ENCODE data around the gene CD244.
"Not testable (repeated sequence)": the region's sequence is repeated elsewhere in the genome, so short reads cannot be mapped to it uniquely, and the experiment has no call there.

Gene CD244

DNA sequence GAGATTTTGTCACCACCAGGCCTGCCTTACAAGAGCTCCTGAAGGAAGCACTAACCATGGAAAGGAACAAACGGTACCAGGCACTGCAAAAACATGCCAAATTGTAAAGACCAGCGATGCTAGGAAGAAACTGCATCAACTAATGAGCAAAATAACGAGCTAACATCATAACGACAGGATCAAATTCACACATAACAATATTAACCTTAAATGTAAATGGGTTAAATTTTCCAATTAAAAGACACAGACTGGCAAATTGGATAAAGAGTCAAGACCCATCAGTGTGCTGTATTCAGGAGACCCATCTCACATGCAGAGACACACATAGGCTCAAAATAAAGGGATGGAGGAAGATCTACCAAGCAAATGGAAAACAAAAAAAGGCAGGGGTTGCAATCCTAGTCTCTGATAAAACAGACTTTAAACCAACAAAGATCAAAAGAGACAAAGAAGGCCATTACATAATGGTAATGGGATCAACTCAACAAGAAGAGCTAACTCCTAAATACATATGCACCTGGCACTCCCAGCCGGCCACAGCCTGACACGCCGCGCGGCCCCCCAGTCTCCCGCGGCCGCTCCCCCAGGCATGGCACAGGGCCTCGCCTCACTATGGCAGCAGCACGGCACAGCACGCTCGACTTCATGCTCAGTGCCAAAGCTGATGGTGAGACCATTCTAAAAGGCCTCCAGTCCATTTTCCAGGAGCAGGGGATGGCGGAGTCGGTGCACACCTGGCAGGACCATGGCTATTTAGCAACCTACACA, 31.9 kb upstream of the CD244 start:
- not testable (repeated sequence) for H3K4me3 ChIP-seq (ENCODE audit: low read depth in 1 of 5, low read length in 5 of 5)

DNA sequence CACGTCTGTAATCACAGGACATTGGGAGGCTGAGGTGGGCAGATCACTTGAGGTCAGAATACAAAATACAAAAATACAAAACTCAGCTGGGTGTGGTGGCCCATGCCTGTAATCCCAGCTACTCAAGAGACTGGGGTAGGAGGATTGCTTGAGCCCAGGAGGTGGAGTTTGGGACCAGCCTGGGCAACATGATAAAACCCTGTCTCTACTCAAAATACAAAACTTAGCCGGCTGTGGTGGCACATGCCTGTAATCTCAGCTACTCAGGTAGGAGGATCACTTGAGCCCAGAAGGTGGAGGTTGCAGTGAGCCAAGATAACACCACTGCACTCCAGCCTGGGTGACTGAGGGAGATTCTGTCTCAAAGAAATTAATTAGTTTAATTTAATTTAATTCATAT, 28.8 kb upstream of the CD244 start:
- no peak overlapping the region for H3K27ac ChIP-seq (ENCODE audit: low read depth, low read length)
- H3K9ac ChIP-seq (ENCODE audit: low read length in 5 of 5), result no peak overlapping the region
- no peaks in the 10 kb centered on the region for H3K36me3 ChIP-seq (ENCODE audit: control insufficient read depth in 5 of 5, insufficient read depth in 5 of 5, low read length in 5 of 5)

More for the DNA sequence above, 31.9 kb upstream of the CD244 start:
- H3K9ac ChIP-seq (ENCODE audit: low read length in 5 of 5); H3K4me1 ChIP-seq (ENCODE audit: control insufficient read depth in 5 of 5, insufficient read depth in 5 of 5, low read length in 5 of 5); H3K27me3 ChIP-seq (ENCODE audit: control insufficient read depth in 5 of 5, insufficient read depth in 4 of 5, low read length in 5 of 5); H3K9me3 ChIP-seq (ENCODE audit: control insufficient read depth in 5 of 5, low read length in 5 of 5); H3K36me3 ChIP-seq (ENCODE audit: control insufficient read depth in 5 of 5, insufficient read depth in 5 of 5, low read length in 5 of 5); H3K27ac ChIP-seq (ENCODE audit: low read depth, low read length): not testable (repeated sequence)

DNA sequence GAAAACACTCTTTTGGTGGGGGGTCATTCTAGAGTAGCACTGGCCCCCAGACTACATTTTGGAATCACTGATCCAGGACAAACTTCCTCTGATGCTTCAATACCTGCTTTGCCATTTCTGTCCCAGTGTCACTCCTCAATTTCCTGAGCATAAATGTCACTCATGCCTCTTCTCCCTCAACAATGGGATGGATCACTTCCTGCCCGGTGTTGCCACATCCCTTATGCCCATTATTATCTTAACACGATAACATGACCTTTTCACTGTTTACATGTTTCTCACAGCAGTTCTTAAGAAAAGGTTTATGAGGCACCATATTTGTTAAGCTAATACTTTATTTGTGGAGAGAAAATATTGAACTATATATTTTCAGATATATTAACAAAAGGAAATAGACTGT, 26.2 kb upstream of the CD244 start:
- H3K27ac ChIP-seq (ENCODE audit: low read depth, low read length), result no peak overlapping the region
- H3K4me1 ChIP-seq (ENCODE audit: control insufficient read depth in 5 of 5, insufficient read depth in 5 of 5, low read length in 5 of 5), result no peaks in the 10 kb centered on the region
- H3K4me3 ChIP-seq (ENCODE audit: low read depth in 1 of 5, low read length in 5 of 5), result no peak overlapping the region
- H3K27me3 ChIP-seq (ENCODE audit: control insufficient read depth in 5 of 5, insufficient read depth in 4 of 5, low read length in 5 of 5), result peaks cover 0 to 4% (median 0%) of the 10 kb centered on the region in 5 donors
- no peak overlapping the region for H3K9ac ChIP-seq (ENCODE audit: low read length in 5 of 5)
- peaks cover 0 to 5% (median 0%) of the 10 kb centered on the region in 5 donors for H3K9me3 ChIP-seq (ENCODE audit: control insufficient read depth in 5 of 5, low read length in 5 of 5)
- no peaks in the 10 kb centered on the region for H3K36me3 ChIP-seq (ENCODE audit: control insufficient read depth in 5 of 5, insufficient read depth in 5 of 5, low read length in 5 of 5)

More for the DNA sequence above, 28.8 kb upstream of the CD244 start:
- Histone ChIP-seq H3K27me3 (ENCODE audit: control insufficient read depth in 5 of 5, insufficient read depth in 4 of 5, low read length in 5 of 5) (peaks cover 0 to 4% (median 0%) of the 10 kb centered on the region in 5 donors), H3K9me3 (ENCODE audit: control insufficient read depth in 5 of 5, low read length in 5 of 5) (peaks cover 0 to 5% (median 4%) of the 10 kb centered on the region in 5 donors), H3K4me3 (ENCODE audit: low read depth in 1 of 5, low read length in 5 of 5) (no peak overlapping the region), H3K4me1 (ENCODE audit: control insufficient read depth in 5 of 5, insufficient read depth in 5 of 5, low read length in 5 of 5) (no peaks in the 10 kb centered on the region)

DNA sequence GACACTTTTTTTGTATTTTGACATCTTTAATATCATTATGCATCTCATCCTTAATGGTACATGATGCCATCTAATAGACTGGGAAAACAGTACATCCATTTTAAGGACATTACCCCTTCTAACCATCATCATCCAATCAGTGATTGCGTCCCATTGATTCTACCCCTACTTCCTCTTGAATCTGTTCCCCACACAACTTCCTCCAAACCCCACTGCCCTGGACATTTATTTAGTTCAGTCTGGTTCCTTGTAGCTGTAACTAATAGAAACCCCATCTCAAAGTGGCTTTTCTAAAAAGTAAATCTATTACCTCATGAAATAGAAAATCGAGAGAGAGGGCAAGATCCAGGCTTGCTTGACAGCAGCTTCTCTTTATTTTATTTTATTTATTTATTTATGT, 24.4 kb upstream of the CD244 start:
- Histone ChIP-seq H3K36me3 (ENCODE audit: control insufficient read depth in 5 of 5, insufficient read depth in 5 of 5, low read length in 5 of 5) (no peaks in the 10 kb centered on the region), H3K4me3 (ENCODE audit: low read depth in 1 of 5, low read length in 5 of 5) (no peak overlapping the region), H3K27ac (ENCODE audit: low read depth, low read length) (no peak overlapping the region), H3K9me3 (ENCODE audit: control insufficient read depth in 5 of 5, low read length in 5 of 5) (peaks cover 0 to 2% (median 0%) of the 10 kb centered on the region in 5 donors), H3K27me3 (ENCODE audit: control insufficient read depth in 5 of 5, insufficient read depth in 4 of 5, low read length in 5 of 5) (peaks cover 0 to 4% (median 0%) of the 10 kb centered on the region in 5 donors), H3K4me1 (ENCODE audit: control insufficient read depth in 5 of 5, insufficient read depth in 5 of 5, low read length in 5 of 5) (no peaks in the 10 kb centered on the region), H3K9ac (ENCODE audit: low read length in 5 of 5) (no peak overlapping the region)

DNA sequence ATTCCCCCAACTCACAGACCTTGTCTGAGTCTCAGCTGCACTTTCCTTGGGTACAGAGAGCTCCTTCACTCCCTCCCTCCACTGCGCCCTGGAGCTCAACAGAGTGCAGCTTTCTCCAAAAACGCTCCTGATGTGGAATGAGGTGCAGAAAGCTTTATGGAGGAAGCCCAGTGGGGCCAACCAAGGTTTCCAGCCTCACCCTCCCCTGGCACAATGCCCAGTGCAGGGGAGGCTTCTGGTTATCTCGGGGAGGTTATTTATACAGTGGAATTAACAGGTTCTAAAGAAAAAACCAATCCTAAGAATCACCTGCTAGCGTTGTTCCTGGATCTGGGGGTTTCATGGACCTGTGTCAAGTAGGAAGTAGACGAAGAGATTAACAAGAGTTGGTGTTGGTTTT, 22.4 kb upstream of the CD244 start, which contains the start of gene ITLN1:
ITLN1 (minus strand) TSS at position 139 of the 400 bp plus-strand sequence. CDS start 303 bp downstream, outside the sequence.
- H3K9ac ChIP-seq (ENCODE audit: low read length in 5 of 5), result no peak within 1 kb of the TSS

DNA sequence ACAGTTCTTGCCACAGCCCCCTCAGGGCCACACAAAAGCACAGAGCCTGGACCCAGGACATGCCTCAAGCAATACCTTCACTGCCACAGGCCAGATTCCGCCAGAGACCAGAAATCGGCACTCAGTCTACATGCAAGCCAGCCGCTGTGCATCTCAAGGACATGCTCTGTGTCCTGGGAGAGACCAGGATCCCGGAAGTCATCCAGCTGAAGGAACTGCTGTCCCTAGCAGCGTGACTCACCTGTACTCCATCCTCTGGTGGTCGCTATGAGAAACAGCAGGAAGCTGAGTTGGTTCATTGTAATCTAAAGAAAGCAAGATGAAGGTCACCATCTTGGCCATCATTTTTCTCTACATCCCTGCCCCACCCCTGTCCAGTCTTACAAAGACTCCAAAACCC, 21.9 kb upstream of the CD244 start:
- Histone ChIP-seq H3K27ac (ENCODE audit: low read depth, low read length) (no peak overlapping the region), H3K9me3 (ENCODE audit: control insufficient read depth in 5 of 5, low read length in 5 of 5) (no peaks in the 10 kb centered on the region), H3K36me3 (ENCODE audit: control insufficient read depth in 5 of 5, insufficient read depth in 5 of 5, low read length in 5 of 5) (no peaks in the 10 kb centered on the region), H3K4me1 (ENCODE audit: control insufficient read depth in 5 of 5, insufficient read depth in 5 of 5, low read length in 5 of 5) (no peaks in the 10 kb centered on the region), H3K9ac (ENCODE audit: low read length in 5 of 5) (no peak overlapping the region), H3K4me3 (ENCODE audit: low read depth in 1 of 5, low read length in 5 of 5) (no peak overlapping the region), H3K27me3 (ENCODE audit: control insufficient read depth in 5 of 5, insufficient read depth in 4 of 5, low read length in 5 of 5) (no peaks in the 10 kb centered on the region)

More for the DNA sequence above, 22.4 kb upstream of the CD244 start, which contains the start of gene ITLN1:
- H3K27me3 ChIP-seq (ENCODE audit: control insufficient read depth in 5 of 5, insufficient read depth in 4 of 5, low read length in 5 of 5), result peaks cover 0 to 2% (median 0%) of the 10 kb centered on the region in 5 donors
- no peak within 1 kb of the TSS for H3K27ac ChIP-seq (ENCODE audit: low read depth, low read length)
- no peaks in the 10 kb centered on the region for H3K9me3 ChIP-seq (ENCODE audit: control insufficient read depth in 5 of 5, low read length in 5 of 5)
- no peaks in the 10 kb centered on the region for H3K4me1 ChIP-seq (ENCODE audit: control insufficient read depth in 5 of 5, insufficient read depth in 5 of 5, low read length in 5 of 5)
- H3K4me3 ChIP-seq (ENCODE audit: low read depth in 1 of 5, low read length in 5 of 5), result no peak within 1 kb of the TSS
- H3K36me3 ChIP-seq (ENCODE audit: control insufficient read depth in 5 of 5, insufficient read depth in 5 of 5, low read length in 5 of 5), result no peaks in the 10 kb centered on the region

DNA sequence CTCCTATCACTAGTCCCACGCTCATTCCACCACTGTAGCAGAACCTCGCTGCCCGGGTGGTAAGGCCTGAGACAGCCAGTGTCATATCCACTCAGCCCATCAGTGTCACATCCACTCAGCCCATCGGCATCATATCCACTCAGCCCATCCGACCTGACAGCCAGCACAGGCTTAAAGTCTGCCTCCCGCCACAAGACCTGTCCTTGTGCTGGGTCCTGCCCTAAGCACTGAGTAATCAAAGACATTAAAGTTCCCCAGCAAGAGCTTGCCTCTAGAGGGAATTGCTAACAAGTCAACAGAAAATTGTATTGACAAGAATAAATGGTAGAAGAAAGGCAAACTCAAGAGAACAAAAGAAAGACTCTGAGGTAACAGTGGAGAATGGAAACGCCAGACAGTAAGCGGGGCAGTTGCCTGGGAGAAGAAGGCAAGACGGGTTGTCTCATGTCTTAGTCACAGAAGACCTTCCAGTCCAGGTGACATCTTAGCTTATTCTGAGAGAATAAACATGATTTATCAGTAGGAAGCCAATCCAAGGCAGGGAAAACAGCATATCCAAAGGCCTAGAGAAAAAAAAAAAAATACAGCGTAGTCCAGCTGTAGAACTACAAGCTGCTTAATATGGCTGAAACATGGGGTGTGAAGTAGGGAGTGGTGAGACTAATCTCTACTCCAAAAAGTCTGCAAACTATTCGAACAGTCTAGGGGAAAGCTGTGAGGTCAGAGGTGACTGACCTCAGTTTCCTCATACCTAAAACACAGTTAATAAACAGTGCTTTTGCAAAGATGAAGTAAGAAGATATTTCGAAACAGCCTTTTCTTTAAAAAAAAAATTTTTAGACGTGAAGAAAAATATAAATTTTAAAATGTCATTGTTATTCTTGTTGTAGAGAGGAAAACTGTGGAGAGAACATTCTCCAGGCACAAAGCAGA, 21.2 kb upstream of the CD244 start:
- Histone ChIP-seq H3K27ac (ENCODE audit: low read depth, low read length) (no peak overlapping the region), H3K9ac (ENCODE audit: low read length in 5 of 5) (no peak overlapping the region), H3K9me3 (ENCODE audit: control insufficient read depth in 5 of 5, low read length in 5 of 5) (no peaks in the 10 kb centered on the region), H3K27me3 (ENCODE audit: control insufficient read depth in 5 of 5, insufficient read depth in 4 of 5, low read length in 5 of 5) (no peaks in the 10 kb centered on the region), H3K4me1 (ENCODE audit: control insufficient read depth in 5 of 5, insufficient read depth in 5 of 5, low read length in 5 of 5) (no peaks in the 10 kb centered on the region), H3K4me3 (ENCODE audit: low read depth in 1 of 5, low read length in 5 of 5) (no peak overlapping the region), H3K36me3 (ENCODE audit: control insufficient read depth in 5 of 5, insufficient read depth in 5 of 5, low read length in 5 of 5) (no peaks in the 10 kb centered on the region)

DNA sequence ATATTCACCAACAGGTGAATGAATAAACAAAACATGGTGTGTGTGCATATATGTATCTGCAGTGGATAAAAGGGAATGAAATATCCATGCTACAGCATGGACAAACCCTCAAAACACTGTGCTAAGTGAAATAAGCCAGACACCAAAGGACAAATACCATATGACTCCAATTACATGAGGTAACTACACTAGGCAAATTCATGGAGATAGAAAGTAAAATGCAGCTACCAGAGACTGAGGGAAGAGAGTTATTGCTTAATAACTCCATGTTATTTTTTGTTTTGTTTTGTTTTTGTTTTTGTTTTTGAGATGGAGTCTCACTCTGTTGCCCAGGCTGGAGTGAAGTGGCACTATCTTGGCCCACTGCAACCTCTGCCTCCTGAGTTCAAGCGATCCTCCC, 19.9 kb upstream of the CD244 start:
- no peaks in the 10 kb centered on the region for H3K4me1 ChIP-seq (ENCODE audit: control insufficient read depth in 5 of 5, insufficient read depth in 5 of 5, low read length in 5 of 5)
- no peak overlapping the region for H3K27ac ChIP-seq (ENCODE audit: low read depth, low read length)
- H3K9ac ChIP-seq (ENCODE audit: low read length in 5 of 5), result no peak overlapping the region
- no peaks in the 10 kb centered on the region for H3K27me3 ChIP-seq (ENCODE audit: control insufficient read depth in 5 of 5, insufficient read depth in 4 of 5, low read length in 5 of 5)
- no peak overlapping the region for H3K4me3 ChIP-seq (ENCODE audit: low read depth in 1 of 5, low read length in 5 of 5)
- H3K9me3 ChIP-seq (ENCODE audit: control insufficient read depth in 5 of 5, low read length in 5 of 5), result no peaks in the 10 kb centered on the region
- no peaks in the 10 kb centered on the region for H3K36me3 ChIP-seq (ENCODE audit: control insufficient read depth in 5 of 5, insufficient read depth in 5 of 5, low read length in 5 of 5)

DNA sequence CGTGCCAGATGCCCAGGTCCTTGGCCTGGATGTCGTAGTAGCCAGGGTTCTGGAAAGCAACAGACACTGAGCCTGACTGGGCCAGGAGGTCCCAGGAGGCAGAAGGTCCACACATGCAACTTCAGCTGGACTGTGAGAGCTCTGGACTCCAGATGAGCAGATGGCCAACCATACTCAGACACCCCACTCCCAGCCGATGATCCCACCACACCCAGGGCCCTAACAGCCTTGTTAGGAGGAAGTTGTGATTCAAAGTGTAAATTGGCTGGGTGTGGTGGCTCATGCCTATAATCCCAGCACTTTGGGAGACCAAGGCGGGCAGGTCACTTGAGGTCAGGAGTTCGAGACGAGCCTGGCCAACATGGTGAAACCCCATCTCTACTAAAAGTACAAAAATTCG, 18.6 kb upstream of the CD244 start:
- not testable (repeated sequence) for H3K36me3 ChIP-seq (ENCODE audit: control insufficient read depth in 5 of 5, insufficient read depth in 5 of 5, low read length in 5 of 5); H3K4me3 ChIP-seq (ENCODE audit: low read depth in 1 of 5, low read length in 5 of 5)

DNA sequence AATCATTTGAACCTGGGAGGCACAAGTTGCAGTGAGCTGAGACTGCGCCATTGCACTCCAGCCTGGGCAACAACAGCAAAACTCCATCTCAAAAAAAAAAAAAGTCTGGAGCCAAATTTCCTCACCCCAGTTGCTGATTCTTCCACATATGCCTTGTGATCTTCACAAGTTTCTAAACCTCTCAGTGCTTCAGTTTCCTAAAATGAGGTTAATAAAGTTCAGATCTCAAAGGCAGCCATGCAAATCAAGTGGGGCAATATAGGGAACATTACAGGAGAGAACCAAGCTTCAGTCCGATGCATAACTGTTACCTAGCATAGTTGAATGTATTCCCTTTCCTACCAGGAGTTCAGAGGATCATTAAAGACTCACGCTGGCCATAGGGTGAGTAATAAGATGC, 17.5 kb upstream of the CD244 start:
- Histone ChIP-seq H3K4me1 (ENCODE audit: control insufficient read depth in 5 of 5, insufficient read depth in 5 of 5, low read length in 5 of 5) (no peaks in the 10 kb centered on the region), H3K27ac (ENCODE audit: low read depth, low read length) (no peak overlapping the region), H3K27me3 (ENCODE audit: control insufficient read depth in 5 of 5, insufficient read depth in 4 of 5, low read length in 5 of 5) (no peaks in the 10 kb centered on the region), H3K4me3 (ENCODE audit: low read depth in 1 of 5, low read length in 5 of 5) (no peak overlapping the region), H3K9ac (ENCODE audit: low read length in 5 of 5) (no peak overlapping the region), H3K9me3 (ENCODE audit: control insufficient read depth in 5 of 5, low read length in 5 of 5) (no peaks in the 10 kb centered on the region), H3K36me3 (ENCODE audit: control insufficient read depth in 5 of 5, insufficient read depth in 5 of 5, low read length in 5 of 5) (no peaks in the 10 kb centered on the region)

More for the DNA sequence above, 18.6 kb upstream of the CD244 start:
- not testable (repeated sequence) for H3K9me3 ChIP-seq (ENCODE audit: control insufficient read depth in 5 of 5, low read length in 5 of 5); H3K27me3 ChIP-seq (ENCODE audit: control insufficient read depth in 5 of 5, insufficient read depth in 4 of 5, low read length in 5 of 5); H3K27ac ChIP-seq (ENCODE audit: low read depth, low read length); H3K9ac ChIP-seq (ENCODE audit: low read length in 5 of 5); H3K4me1 ChIP-seq (ENCODE audit: control insufficient read depth in 5 of 5, insufficient read depth in 5 of 5, low read length in 5 of 5)

Measured in subcutaneous abdominal adipose tissue (tissue), 5 donors.